ENCODE results near the gene SH3PXD2B.

SH3PXD2B gene

DNA sequence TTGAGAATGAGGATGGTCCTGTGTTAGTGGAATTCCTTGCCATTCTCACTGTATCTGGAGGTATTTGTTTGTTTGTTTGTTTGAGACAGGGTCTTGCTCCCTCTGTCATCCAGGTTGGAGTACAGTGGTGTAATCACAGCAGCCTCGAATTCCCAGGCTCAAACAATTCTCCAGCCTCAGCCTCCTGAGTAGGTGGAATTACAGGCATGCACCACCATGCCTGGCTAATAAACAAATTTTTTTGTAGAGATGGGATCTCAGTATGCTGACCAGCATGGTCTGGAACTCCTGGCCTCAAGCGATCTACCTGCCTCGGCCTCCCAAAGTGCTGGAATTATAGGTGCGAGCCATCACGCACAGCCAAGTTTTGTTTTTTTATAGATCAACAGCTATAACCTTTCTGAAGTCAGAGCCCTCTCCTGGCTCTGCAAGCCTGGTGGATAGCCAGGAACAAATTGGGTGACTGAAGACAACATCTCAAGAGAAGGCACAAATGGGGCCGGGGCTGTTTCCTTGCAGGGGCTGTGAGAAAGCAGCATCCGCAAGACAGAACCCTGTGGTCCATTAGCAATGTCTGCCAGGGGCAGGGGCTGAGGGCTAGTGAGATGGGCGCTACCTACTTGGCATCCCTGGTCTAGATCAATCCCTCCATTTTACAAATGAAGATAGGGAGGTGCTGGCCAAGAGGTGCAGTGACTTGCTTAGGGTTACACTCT lies 18.8 kb downstream of the SH3PXD2B start:
- no peak for DNase-seq

DNA sequence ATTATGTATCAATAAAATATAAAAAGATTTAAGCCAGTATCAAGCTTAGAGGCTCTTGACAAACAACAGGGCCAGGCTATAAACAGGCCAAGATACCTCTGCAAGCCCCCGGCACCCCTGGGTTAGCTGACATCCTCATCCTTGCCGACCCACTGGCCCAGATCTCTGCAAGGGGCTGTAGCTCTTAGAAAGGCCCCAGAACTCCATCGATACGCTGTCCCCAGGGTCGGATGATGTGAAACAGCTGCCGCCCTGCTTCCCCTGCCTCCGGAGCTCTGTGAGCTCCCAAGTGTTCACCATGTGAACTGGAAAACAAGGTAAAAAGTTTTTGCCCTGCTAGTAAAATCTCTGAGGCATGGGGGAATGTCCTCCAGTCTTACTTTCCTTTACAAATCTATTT lies 20.1 kb downstream of the SH3PXD2B start:
- no peak for DNase-seq

DNA sequence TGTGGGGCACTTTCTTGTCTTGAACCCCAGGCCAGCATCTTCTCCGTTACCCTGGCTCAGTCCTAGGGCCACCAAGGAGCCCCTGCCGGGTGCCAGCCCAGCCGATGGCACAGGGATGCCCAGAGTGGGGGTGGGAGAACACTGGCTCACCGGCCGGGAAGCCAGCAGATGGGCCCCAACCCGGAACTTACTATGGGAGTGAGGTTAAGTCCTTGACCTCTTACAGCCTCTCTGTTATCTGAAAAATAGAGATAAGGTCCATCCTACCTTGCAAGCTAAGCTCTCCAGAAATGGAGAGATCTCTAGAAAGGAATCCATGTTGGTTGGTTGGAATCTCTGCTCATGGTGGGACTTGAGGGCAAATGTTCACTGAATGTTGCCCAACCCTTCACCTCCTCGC lies 20.8 kb downstream of the SH3PXD2B start:
- no peak for DNase-seq

DNA sequence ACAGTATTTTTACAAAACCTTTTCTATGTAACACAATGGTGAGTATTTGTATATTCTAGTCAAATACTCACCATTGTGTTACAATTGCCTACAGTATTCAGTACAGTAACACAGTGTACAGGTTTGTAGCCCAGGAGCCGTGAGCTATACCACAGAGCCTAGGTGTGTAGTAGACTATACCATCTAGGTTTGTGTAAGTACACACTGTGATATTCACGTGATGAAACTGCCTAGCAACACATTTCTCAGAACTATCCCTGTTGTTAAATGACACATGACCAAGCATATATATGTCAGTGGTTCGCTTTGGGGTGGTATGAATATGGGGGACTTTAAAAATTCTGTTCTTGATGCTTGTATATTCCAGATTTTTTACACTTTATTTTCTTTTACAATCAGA lies 21.3 kb downstream of the SH3PXD2B start:
- no peak for DNase-seq

DNA sequence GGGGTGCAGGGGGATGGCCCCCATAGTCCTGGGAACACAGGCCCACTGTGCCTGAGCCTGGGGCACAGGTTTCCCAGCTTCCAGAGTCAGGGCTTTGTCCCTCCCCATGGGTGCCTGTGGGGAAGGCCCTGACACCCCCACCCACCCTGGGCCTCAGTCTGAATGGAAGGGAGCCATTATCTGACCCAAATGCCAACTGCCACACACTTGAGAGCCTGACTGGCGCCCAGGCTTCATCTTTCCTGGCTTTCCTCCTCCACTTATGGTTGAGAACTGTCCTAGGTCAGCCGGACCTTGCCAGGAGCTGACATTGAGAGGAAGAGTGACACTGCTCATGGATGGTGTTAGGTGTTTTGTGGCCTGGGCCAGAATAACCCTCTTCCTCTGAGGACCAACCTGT lies 24.0 kb downstream of the SH3PXD2B start:
- no peak for DNase-seq

DNA sequence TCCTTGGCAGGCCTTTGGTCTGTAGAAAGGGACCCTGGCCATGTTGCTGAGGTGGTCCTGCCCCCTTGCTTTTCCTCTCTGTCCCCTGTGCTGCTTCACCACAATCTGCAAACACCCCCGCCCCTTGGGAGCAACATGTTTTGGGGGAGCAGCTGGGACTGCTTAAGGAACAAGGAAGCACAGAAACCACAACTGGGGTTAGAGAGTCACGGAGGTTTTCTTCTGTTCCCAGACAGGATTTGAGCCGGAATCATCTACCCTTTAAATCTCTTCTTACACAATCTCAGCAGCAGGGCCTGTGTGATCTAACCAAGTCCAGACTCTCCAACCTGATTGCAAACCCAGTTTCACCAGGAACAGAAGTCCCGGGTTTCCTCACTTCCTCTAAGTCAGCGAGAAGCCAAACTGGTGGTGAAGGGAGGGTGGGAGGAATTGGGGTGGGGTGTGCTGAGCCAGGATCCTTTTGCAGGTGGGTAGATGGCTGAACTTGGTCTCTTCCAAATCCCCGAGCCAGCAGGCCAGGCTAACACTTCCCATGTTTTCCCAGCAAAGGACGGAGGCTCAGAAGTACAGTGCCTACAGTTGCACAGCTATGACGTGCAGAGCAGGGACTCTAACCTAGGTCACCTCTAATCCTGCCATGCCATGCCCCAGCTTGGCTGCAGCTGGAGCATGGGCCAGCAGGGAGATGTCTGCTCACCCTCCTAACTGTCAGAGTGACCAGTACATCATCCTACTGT lies 25.0 kb downstream of the SH3PXD2B start:
- DNase-seq = no peak

DNA sequence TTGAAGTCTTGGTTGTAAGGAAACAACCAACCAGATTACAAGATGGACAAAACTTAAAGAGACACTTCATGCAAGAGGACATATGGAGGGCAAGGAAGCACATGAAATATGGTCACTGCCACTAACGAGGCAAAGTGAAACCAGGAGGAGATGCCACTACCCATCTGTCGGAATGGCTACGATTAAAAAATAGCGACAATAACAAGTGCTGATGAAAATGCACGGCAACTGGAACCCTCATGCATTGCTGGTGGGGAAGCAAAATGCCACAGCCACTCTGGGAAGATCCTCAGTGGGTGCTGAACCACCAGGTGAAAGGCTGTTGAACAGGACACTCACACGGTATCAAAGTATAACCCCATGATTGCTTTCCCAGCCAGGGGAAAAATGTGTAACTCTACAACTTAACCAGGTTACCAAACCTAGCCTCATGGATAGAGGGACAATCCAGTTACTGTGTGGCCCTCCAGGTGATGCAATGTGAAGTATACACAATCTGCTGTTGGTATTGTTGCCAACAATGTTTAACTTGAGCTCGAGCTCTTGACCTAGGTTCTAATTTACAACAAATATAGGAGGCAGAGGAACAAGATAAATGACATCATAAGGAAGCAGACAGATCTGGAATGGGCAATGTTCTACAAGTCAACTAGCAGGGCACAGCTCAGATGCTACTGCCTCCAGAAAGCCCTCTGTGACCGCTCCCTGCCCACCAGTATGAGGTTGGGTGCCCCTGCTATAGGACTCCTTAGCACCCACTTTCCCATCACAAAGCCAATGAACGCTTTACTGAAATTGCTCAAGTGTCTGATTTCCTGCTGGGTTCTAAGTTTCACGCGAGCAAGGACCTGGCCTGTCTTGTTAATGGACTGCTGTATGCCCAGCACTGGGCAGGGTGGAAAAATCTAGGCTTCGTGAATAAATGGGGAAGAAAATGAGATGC lies 25.8 kb downstream of the SH3PXD2B start:
- DNase-seq = no peak

DNA sequence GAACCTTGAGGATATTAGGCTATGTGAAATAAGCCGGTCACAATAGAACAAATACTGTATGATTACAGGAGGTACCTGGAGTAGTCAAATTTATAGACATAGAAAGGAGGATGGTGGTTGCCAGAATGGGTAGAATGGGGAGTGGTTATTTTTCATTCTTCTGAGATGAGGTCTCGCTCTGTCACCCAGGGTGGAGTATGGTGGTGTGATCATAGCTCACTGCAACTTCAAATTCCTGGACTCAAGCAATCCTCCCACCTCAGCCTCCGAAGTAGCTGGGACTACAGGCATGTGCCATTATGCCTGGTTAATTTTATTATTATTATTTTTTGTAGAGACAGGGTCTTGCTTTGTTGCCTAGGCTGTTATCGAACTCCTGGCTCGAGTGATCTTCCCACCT lies 27.1 kb downstream of the SH3PXD2B start:
- no peak for DNase-seq

DNA sequence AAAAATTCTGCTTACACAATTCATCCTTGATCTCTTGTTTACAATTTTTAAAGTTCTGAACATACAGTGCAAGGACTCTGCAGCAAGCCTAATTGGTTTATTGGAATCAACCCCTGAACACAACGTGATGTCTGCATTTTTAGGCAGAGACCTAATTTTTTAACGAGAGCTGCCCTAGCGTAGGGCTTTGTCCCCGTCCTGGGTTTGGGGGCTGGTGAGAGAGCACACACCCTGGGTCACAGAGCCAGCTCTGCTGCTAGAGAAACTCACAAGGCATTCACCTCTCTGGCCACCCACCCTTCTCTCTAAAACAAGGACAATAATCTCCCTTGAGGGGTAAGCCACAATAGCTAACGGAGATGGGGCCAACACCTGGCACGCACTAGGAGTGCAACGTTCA lies 28.2 kb downstream of the SH3PXD2B start:
- DNase-seq = no peak

DNA sequence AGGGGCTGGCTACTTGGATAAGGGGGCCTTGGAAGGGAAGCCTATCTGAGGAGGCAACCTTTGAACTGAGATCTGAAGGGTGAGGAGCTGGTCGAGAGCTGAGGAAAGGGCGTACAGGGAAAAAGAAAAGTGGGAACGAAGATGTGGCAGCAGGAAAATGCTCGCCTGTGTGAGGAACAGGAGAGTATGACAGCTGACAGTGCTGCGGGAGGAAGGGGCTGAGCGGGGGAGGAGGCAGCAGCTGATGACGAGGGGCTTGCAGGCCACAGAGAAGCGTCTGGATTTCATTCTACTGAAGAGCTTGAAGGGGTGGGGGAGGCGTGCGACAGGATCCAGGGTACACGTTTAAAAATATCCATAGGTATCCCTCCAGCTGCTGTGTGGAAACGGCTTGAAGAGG lies 28.9 kb downstream of the SH3PXD2B start:
- DNase-seq = no peak

DNA sequence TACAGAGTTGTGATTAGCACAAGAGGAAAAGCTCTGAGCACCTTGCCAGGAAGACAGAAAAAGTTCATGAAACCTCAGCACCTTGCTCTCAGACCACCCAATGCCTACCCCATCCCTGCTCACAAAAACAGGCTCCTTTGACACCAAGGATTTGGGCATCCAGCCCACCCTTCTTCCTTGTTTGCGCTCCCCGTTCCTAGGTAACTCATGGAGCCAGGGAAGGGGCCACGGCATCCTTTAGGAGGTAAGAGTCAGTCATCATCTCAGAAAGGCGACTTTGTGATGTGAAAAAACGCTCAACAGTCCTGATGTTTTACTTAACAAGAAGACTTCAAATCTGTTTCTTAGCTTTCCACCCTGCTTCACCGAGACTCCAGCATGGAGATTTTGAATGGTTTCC lies 29.5 kb downstream of the SH3PXD2B start:
- DNase-seq = no peak

DNA sequence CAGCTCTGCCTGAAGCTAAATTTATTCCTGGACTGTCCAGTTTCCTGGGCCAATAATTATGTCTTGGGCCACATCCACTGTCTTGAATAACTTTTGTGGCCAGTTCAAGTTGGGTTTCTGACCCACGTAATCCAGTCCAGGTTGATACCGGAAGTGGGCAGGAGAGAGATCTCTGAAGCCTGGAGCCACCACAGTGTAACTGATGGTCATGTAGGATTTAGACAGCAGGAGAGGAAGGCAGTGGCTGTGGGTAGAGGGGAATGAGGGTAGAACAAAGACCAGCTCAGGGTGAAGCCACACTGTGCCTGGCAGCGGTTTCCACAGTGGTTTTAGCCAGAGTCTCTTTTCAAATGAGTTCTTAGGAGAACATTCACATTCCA lies 30.2 kb downstream of the SH3PXD2B start:
- no peak for DNase-seq

DNA sequence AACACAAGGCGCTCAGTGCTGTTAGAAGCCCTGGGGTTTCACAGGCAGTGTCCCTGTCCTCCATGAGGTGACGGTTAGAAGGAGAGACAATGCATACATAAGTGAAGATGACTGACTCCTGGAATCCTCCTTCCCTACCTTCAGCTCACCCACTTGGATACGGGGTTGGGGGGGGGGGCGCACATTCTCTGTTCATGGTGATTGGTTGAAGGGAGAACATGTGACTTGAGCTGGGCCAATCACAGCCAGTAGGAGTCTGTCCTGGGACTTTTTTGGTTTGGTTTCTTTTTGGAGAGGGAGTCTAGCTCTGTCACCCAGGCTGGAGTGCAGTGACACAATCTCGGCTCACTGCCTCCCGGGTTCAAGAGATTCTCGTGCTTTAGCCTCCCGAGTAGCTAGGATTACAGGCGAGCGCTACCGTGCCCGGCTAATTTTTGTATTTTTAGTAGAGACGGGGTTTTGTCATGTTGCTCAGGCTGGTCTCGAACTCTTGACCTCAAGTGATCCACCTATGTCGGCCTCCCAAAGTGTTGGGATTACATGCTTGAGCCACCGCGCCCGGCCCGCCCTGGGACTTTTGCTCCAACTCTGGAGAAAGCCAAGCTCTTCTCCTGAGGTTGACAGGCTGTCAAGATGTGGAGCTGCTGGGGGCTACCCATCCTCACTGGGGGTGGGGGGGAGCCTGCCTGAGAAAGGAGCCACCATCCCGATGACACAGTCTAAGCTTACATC lies 30.8 kb downstream of the SH3PXD2B start:
- no peak for DNase-seq

DNA sequence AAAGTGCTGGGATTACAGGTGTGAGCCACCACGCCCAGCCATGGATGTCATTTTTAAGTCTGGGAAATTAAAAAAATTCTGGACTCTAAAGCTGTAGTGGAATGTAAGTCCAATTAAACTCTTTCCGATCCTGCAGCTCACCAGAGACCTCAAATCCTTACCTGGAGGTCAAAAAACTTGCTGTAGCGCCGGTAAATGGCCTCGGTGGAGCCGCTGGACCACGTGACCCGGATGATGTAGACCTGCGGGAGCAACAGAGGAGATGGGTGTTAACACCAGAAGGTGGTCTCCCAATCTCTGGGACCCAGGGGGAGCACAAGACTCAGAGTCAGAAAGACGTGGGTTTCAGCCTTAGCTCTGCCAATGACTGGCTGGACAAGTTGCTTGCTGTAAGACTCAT lies 32.1 kb downstream of the SH3PXD2B start:
- no peak for DNase-seq

DNA sequence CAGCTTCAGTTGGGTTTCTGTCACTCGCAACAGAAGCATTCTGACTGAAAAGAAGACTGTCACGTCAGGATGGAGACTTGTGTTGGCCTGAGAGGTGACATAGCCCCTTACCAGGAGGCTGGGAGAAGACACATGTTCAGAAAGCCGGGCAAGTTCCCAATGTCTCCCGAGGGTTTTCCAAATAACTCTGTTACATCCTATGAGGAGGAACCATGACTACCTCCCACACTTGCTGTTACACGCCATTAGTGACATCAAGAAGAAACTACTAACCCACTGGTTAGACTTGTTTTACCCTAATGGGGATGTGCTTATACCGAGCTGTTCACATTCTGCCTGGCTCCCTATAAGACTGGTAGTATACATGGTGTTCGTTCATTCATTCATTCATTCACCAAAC lies 33.3 kb downstream of the SH3PXD2B start:
- DNase-seq = no peak

DNA sequence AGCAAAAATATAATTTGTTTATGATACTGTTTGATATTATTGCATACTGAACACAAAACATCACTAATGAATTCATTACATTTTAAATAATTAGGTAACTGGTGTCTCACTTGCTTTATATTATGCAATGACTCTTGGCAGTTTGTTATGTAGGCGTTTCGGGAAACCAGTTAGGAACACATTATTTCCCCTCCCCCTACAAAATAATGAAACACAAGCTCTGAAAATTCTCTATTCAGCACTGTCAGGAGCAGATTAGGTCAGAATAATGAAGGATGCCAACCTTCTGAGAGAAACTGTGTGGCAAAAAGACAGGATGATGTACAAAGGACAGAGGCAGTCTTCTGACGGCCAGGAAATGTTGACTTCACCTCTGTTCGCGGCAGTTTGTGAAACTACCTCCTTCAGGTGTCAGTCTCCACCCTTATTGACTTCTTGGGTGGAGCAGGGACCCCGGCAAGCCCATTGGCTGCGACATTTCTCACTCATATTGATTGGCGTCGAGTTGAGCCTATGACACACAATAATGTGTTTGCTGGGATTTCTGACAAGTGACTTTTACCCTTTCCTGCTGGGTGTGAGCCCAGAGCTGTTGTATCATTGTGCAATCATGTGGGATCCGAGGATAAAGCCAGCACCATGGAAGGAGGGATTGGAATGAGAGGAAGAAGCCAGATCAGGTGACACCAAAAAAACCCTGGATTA lies 33.9 kb downstream of the SH3PXD2B start:
- DNase-seq = no peak

DNA sequence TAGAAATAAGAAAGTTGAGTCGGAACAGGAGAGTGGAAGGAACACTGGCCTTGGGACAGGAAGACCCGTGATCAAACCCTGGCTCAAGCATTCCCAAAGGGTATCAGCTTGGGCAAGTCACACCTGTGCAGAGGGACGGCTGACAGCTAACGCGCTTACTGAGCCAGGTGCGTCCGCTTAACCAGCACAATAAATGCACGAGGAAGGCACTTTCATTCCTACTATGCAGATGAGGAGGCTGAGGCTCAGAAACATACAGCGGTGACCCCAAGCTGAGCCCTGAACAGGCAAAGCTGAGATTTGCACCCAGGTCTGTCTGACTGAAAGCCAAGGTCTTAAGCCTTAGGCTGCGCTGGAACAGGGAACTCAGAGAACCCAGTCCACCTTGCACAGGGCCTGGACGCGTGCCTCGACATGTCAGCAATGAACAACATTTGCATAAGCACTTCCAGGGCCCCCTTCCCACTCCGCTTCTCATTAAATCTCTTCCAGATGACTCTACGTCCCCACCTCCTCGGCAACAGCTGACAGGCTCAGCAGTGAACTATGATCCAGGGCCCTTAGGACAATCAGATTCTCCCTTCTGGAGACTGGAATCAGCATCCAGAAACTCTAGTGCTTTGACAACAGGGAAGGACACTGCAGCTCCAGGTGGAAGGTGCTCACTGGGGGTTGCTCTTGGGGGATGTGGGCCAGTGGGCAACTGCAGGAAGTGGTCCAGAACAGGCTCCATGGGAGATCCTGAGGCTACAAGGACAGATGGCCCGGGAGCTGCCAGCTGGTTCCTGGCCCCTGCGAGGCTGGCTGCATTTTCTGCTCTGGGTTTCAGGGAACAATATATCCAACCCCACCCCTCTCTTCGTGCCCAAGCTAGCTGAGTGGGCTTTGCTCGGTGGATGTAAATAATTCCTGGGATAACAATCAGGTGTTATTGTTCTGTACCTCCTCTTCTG lies 35.2 kb downstream of the SH3PXD2B start:
- DNase-seq = no peak

DNA sequence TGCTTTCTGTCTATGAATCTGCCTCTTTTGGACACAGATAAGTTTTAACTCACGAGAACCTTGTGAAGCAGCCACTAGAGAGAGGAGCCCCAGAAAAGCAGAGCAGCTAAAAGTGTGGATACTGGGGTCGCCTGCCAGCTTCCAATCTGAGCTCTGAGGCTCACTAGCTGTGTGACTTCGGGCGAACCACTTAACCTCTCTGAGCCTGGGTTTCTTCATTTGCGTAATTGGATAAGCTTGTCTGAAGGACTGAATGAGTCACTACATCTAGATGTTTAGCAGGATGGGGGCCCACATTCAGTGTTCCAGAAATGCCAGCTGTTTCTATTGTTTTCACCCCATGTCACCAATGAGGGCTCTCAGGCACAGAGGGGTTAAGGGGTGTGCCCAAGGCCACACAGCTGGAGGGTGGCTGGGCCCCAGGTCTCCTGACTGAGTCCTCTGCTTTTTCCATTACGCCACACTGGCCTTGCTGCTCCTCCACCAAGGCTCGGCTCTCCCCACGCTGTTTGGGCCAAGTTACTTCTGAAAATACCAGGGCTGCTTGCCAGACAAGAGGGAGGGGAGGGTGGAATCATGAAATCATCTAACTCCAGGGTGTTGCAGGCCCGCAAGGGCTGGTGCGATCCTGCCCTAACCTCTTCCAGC lies 36.2 kb downstream of the SH3PXD2B start:
- DNase-seq = no peak

DNA sequence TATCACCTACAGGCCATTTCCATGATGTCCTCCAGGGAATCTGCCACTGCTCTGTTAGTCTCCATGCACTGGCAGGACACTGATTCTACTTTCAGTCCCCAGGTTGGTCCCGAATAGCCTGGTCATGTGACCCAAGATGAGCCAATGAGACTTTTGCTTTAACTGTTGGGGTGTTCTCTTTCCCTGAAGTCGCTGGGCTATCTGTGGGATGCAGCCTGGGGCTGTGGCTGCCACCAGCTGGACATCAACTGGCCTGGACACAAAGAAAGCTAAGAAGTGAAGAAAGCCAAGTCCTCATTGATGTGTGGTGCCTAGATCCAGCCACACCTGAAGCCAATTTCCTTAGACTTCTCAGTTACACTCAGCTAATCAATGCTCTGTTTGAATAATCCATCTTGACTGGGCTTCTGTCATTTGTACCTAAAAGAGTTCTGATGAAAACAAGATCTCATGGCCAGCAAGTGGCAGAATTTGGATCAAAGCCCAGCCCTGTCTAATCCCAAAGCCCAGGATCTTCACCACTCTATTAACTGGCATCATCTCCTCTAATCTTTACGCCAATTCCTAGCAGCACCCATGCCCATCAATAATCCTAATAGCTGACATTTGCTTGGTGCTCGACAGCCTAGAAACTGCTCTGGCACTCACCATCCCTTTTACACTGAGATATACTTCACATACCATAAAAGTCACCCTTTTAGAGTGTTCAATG lies 37.0 kb downstream of the SH3PXD2B start:
- DNase-seq = no peak

All from activated CD8-positive, alpha-beta memory T cell treated with anti-CD3 and anti-CD28 coated beads for 24 hours (primary cell).